Smooth muscle cell (in vitro differentiated cells): ENCODE measurements around the gene TNFRSF18. TPM values are rescaled to one million over a fixed set of nuclear protein-coding genes. Genes with fewer than 3 reads are reported as not detected.

Source experiments
- DNase-seq: peaks from one replicate; lab custom pipeline; 2025; ENCODE audit not compliant: unreplicated experiment; lab: John Stamatoyannopoulos, UW
- H2AFZ ChIP-seq: fragments of 200-600 bp; sonication (generic); 2 replicates; pipeline ENCODE4 v1.6.0; 2016; ENCODE audit warnings: antibody characterized with exemption, low read depth, mild to moderate bottlenecking
- H3F3A ChIP-seq: fragments of 200-600 bp; sonication (generic); 2 replicates; pipeline ENCODE4 v1.6.0; 2017; ENCODE audit warnings: antibody characterized with exemption, low read depth
- H3K27ac ChIP-seq: fragments of 200-600 bp; sonication (generic); 2 replicates; pipeline ENCODE4 v1.5.1; 2016; ENCODE audit warnings: low read depth, mild to moderate bottlenecking
- H3K27me3 ChIP-seq: fragments of 200-600 bp; sonication (generic); 2 replicates; pipeline ENCODE4 v1.6.1; 2016; ENCODE audit warnings: low read depth, mild to moderate bottlenecking
- H3K36me3 ChIP-seq: fragments of 200-600 bp; sonication (generic); 2 replicates; pipeline ENCODE4 v1.5.1; 2016; ENCODE audit warnings: low read depth
- H3K4me1 ChIP-seq: fragments of 200-600 bp; sonication (generic); 2 replicates; pipeline ENCODE4 v1.5.1; 2016; ENCODE audit warnings: low read depth
- H3K4me2 ChIP-seq: fragments of 200-600 bp; sonication (generic); 2 replicates; pipeline ENCODE4 v1.6.0; 2016; ENCODE audit warnings: mild to moderate bottlenecking
- H3K4me3 ChIP-seq: fragments of 200-600 bp; sonication (generic); 2 replicates; pipeline ENCODE4 v1.5.1; 2016; ENCODE audit warnings: mild to moderate bottlenecking
- H3K79me2 ChIP-seq: fragments of 200-600 bp; sonication (generic); 2 replicates; pipeline ENCODE4 v1.6.0; 2016; ENCODE audit warnings: low read depth, mild to moderate bottlenecking
- H3K9ac ChIP-seq: fragments of 200-600 bp; sonication (generic); 2 replicates; pipeline ENCODE4 v1.6.0; 2016; ENCODE audit warnings: low read depth
- H3K9me3 ChIP-seq: fragments of 200-600 bp; sonication (generic); replicated peaks from 2 replicates; pipeline ENCODE4 v1.5.1; 2016; ENCODE audit warnings: low read depth
- H4K20me1 ChIP-seq: fragments of 200-600 bp; sonication (generic); 2 replicates; pipeline ENCODE4 v1.6.0; 2016; ENCODE audit warnings: low read depth
- WGBS: methylation state at CpG from one replicate; pipeline ENCODE4 v1.1.7; 2016; ENCODE audit warnings: low lambda C conversion rate; 5-methylcytosine and 5-hydroxymethylcytosine counted together
- polyA plus RNA-seq: library from polyadenylated mRNA; unstranded; fragments of >200 nt; fragmentation: Nextera tagmentation; extraction: Ambion mirVana; gene quantifications from 2 replicates; pipeline ENCODE4 v1.2.1, GENCODE V29; 2016
- total RNA-seq: library from RNA; depleted of rRNA; stranded (reverse); fragments of >200 nt; gene quantifications from 2 replicates; pipeline ENCODE4 v1.2.3, GENCODE V29; 2014
- TF ChIP-seq, protein P1 (sequence below): fragments of 200-600 bp; sonication (generic); IDR thresholded peaks from 2 replicates; pipeline ENCODE4 v1.5.1; 2017; ENCODE audit warnings: borderline replicate concordance, mild to moderate bottlenecking, antibody characterized with exemption; ENCODE audit not compliant: insufficient read depth, poor library complexity, severe bottlenecking

TNFRSF18 gene
- total and polyA plus RNA-seq, 2 experiments from 2014 or later: 4.8 to 12.2 TPM

GRCh38 chr1:1219341-1219740, 12.9 kb upstream of the TNFRSF18 start:
- Histone ChIP-seq H3F3A (no peaks in the 10 kb centered on the region), H4K20me1 (peaks cover 27% of the 10 kb centered on the region), H3K4me2 (no peak overlapping the region), H3K27ac (no peak overlapping the region), H3K36me3 (no peaks in the 10 kb centered on the region), H3K27me3 (no peaks in the 10 kb centered on the region), H3K9ac (no peak overlapping the region), H3K79me2 (peaks cover 4% of the 10 kb centered on the region), H3K9me3 (no peaks in the 10 kb centered on the region), H3K4me1 (no peaks in the 10 kb centered on the region), H3K4me3 (no peak overlapping the region), H2AFZ (no peak overlapping the region)
- no peak for DNase-seq
- TF ChIP-seq, protein P1, sequence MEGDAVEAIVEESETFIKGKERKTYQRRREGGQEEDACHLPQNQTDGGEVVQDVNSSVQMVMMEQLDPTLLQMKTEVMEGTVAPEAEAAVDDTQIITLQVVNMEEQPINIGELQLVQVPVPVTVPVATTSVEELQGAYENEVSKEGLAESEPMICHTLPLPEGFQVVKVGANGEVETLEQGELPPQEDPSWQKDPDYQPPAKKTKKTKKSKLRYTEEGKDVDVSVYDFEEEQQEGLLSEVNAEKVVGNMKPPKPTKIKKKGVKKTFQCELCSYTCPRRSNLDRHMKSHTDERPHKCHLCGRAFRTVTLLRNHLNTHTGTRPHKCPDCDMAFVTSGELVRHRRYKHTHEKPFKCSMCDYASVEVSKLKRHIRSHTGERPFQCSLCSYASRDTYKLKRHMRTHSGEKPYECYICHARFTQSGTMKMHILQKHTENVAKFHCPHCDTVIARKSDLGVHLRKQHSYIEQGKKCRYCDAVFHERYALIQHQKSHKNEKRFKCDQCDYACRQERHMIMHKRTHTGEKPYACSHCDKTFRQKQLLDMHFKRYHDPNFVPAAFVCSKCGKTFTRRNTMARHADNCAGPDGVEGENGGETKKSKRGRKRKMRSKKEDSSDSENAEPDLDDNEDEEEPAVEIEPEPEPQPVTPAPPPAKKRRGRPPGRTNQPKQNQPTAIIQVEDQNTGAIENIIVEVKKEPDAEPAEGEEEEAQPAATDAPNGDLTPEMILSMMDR: no peak
- WGBS: 99% methylated on average over 14 of the region's 20 CpGs

DNA sequence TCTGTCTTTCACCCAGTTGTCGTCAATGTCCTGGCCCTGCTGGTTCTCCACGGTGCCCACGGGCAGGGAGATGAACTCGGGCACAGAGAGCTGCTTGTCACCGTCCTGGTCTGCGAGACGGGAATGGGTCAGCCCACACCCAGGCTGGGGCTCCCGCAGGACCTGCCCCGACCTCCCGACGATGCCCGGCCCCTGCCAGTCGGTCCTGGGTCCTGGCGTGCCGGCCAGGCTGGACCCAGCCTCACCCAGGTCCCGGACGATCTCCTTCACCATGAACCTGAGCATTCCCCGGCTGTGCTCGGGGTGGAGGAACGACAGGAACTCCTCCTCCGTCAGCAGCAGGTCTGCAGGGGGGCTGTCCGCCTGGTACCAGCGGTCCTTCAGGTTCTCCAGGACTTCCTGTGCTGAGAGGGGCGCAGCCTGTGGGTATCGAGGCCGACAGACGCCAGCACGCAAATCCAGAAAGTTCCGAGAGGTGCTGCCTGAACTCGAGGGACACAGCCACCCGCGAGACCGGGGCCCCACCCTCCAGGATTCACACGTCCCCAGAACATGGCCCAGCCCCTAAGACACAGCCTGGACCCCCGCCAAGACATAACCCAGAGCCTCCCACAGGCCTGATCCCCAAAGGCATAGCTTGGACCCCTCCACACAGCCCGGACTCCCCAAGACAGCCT, 12.3 kb upstream of the TNFRSF18 start:
- Histone ChIP-seq H2AFZ (no peak overlapping the region), H3K4me1 (no peaks in the 10 kb centered on the region), H4K20me1 (peaks cover 22% of the 10 kb centered on the region), H3K36me3 (no peaks in the 10 kb centered on the region), H3K9ac (no peak overlapping the region), H3K4me3 (no peak overlapping the region), H3K27me3 (no peaks in the 10 kb centered on the region), H3K27ac (no peak overlapping the region), H3K79me2 (no peaks in the 10 kb centered on the region), H3F3A (no peaks in the 10 kb centered on the region), H3K9me3 (no peaks in the 10 kb centered on the region), H3K4me2 (no peak overlapping the region)
- TF ChIP-seq, protein P1: no peak
- DNase-seq: no peak
- WGBS: 97% methylated on average over 29 of the region's 36 CpGs

GRCh38 chr1:1217621-1218523, 11.5 kb upstream of the TNFRSF18 start:
- Histone ChIP-seq H3K36me3 (no peaks in the 10 kb centered on the region), H4K20me1 (peaks cover 22% of the 10 kb centered on the region), H2AFZ (no peak overlapping the region), H3K9ac (no peak overlapping the region), H3K27me3 (no peaks in the 10 kb centered on the region), H3K4me2 (no peak overlapping the region), H3K4me1 (no peaks in the 10 kb centered on the region), H3F3A (no peaks in the 10 kb centered on the region), H3K4me3 (no peak overlapping the region), H3K9me3 (no peaks in the 10 kb centered on the region), H3K27ac (no peak overlapping the region), H3K79me2 (no peaks in the 10 kb centered on the region)
- TF ChIP-seq, protein P1: no peak
- DNase-seq: no peak
- WGBS: 92% methylated on average over 49 of the region's 52 CpGs
